Stimulated activated CD8-positive, alpha-beta memory T cell treated with anti-CD3 and anti-CD28 coated beads, Interleukin-7, amount 100 ng/mL, for 48 hours (primary cell): ENCODE data around the gene ARL6IP4.

ENCODE experiments used
- DNase-seq, 2 donors: peaks; one replicate each; pipeline ENCODE4 v3.0.0-alpha.2; 2020; ENCODE audit warnings: low read depth in 1 of 2; ENCODE audit errors: extremely low read depth in 1 of 2

The ARL6IP4 gene

GRCh38 chr12:122977655-122978392 lies 2.7 kb upstream of the ARL6IP4 start:
- DNase-seq, result no peak

GRCh38 chr12:122978507-122978955 lies 1.9 kb upstream of the ARL6IP4 start:
- DNase-seq, result no peak

- DNase-seq, result no peak
These were observed 1.2 kb upstream of the ARL6IP4 start for GRCh38 chr12:122979001-122979907.

GRCh38 chr12:122979908-122980182 lies 636 bp upstream of the ARL6IP4 start:
- no peak for DNase-seq

- DNase-seq, result no peak
These were observed 573 bp downstream of the ARL6IP4 start for GRCh38 chr12:122981036-122981471.

GRCh38 chr12:122981587-122982476 lies 1.4 kb downstream of the ARL6IP4 start:
- DNase-seq, result no peak

- DNase-seq, result no peak
These were observed 2.0 kb downstream of the ARL6IP4 start for GRCh38 chr12:122982477-122982815.

- DNase-seq, result no peak
These were observed 2.7 kb downstream of the ARL6IP4 start for GRCh38 chr12:122982963-122983788.

GRCh38 chr12:122983789-122984515 lies 3.5 kb downstream of the ARL6IP4 start:
- DNase-seq, result no peak

GRCh38 chr12:122984612-122985337 lies 4.3 kb downstream of the ARL6IP4 start:
- DNase-seq, result no peak

- DNase-seq, result no peak
These were observed 5.1 kb downstream of the ARL6IP4 start for GRCh38 chr12:122985338-122986257.

- DNase-seq, result no peak
These were observed 5.9 kb downstream of the ARL6IP4 start for GRCh38 chr12:122986258-122986871.

GRCh38 chr12:122987086-122987951 lies 6.8 kb downstream of the ARL6IP4 start:
- no peak for DNase-seq

GRCh38 chr12:122988036-122988435 lies 7.6 kb downstream of the ARL6IP4 start:
- no peak for DNase-seq

GRCh38 chr12:122988612-122989212 lies 8.2 kb downstream of the ARL6IP4 start:
- no peak for DNase-seq

GRCh38 chr12:122989225-122989839 lies 8.9 kb downstream of the ARL6IP4 start:
- no peak for DNase-seq
